ENCODE measurements around the gene PNMA6E.

- no peak for TF ChIP-seq CTCF (IDR thresholded peaks at IDR 0.05; ENCODE audit: low read depth, low read length)
- no peak for TF ChIP-seq MAX (IDR thresholded peaks at IDR 0.05; ENCODE audit: low read depth, low read length)
- no peak for TF ChIP-seq POLR2A (IDR thresholded peaks at IDR 0.05; ENCODE audit: extremely low read depth, insufficient read length)
Measured at GRCh38 chrX:153430796-153431195, 29.6 kb upstream of the PNMA6E start.
